GM12878 (cell line): ENCODE measurements around the gene ZNF502. TPM values are rescaled to one million over a fixed set of nuclear protein-coding genes. Genes with fewer than 3 reads are reported as not detected.

Source experiments
- BMI1 ChIP-seq: fragments of 450-650 bp; IDR thresholded peaks from 2 replicates; pipeline ENCODE4 v1.6.1; 2016; ENCODE audit warnings: mild to moderate bottlenecking, moderate library complexity, borderline replicate concordance
- BRCA1 ChIP-seq: IDR thresholded peaks from 2 replicates; pipeline ENCODE4 v1.6.1; 2011; ENCODE audit warnings: low read depth, low read length, improper control_type of control experiment
- CBX3 ChIP-seq: fragments of 200-600 bp; sonication (generic); IDR thresholded peaks from 2 replicates; pipeline ENCODE4 v1.6.1; 2016; ENCODE audit warnings: low read depth, borderline replicate concordance
- CHD1 ChIP-seq: IDR thresholded peaks from 2 replicates; pipeline ENCODE4 v1.6.1; 2012; ENCODE audit warnings: low read depth, low read length, improper control_type of control experiment
- CREB1 ChIP-seq: IDR thresholded peaks from 2 replicates; pipeline ENCODE4 v1.6.1; 2012; ENCODE audit warnings: low read depth, mild to moderate bottlenecking, inconsistent platforms
- EP300 ChIP-seq, 2 experiments: fragments of 150-350 bp in 1 of 2; IDR thresholded peaks; 2 replicates each; pipeline ENCODE4 v1.6.1; 2011 to 2012; ENCODE audit warnings: low read depth in 2 of 2, low read length in 2 of 2, borderline replicate concordance in 1 of 2, improper control_type of control experiment in 1 of 2, inconsistent platforms in 1 of 2; ENCODE audit not compliant: control insufficient read depth in 1 of 2
- ESRRA ChIP-seq: IDR thresholded peaks from 2 replicates; pipeline ENCODE4 v1.6.1; 2012; ENCODE audit warnings: mild to moderate bottlenecking, low read length, improper control_type of control experiment
- HDAC6 ChIP-seq: fragments of 200-600 bp; sonication (generic); IDR thresholded peaks from one replicate; pipeline ENCODE4 v1.8.0; 2017; ENCODE audit warnings: antibody characterized with exemption; ENCODE audit not compliant: unreplicated experiment
- IKZF1 ChIP-seq: fragments of 450-650 bp; conservative IDR thresholded peaks from 2 replicates; pipeline ENCODE4 v1.6.1; 2017; ENCODE audit warnings: antibody characterized with exemption, mild to moderate bottlenecking
- MEF2A ChIP-seq: IDR thresholded peaks from 2 replicates; pipeline ENCODE4 v1.6.1; 2011; ENCODE audit warnings: low read depth, mild to moderate bottlenecking, low read length, moderate library complexity; ENCODE audit not compliant: insufficient read depth
- MTA3 ChIP-seq: IDR thresholded peaks from 2 replicates; pipeline ENCODE4 v1.6.1; 2012; ENCODE audit warnings: low read length, inconsistent platforms, borderline replicate concordance
- MYB ChIP-seq: fragments of 150-350 bp; IDR thresholded peaks from 2 replicates; pipeline ENCODE4 v1.6.1; 2014; ENCODE audit warnings: mild to moderate bottlenecking, low read depth, low read length, borderline replicate concordance
- NFXL1 ChIP-seq: fragments of 450-650 bp; IDR thresholded peaks from 2 replicates; pipeline ENCODE4 v1.6.1; 2017; ENCODE audit warnings: antibody characterized with exemption, mild to moderate bottlenecking, borderline replicate concordance
- NR2F1 ChIP-seq: fragments of 450-650 bp; conservative IDR thresholded peaks from 2 replicates; pipeline ENCODE4 v1.6.1; 2017; ENCODE audit warnings: mild to moderate bottlenecking
- RCOR1 ChIP-seq: conservative IDR thresholded peaks from 2 replicates; pipeline ENCODE4 v1.6.1; 2012; ENCODE audit warnings: low read depth, low read length, improper control_type of control experiment
- SMAD1 ChIP-seq: fragments of 450-650 bp; IDR thresholded peaks from 2 replicates; pipeline ENCODE4 v1.6.1; 2018; ENCODE audit warnings: mild to moderate bottlenecking, low read depth; ENCODE audit not compliant: partially characterized antibody
- SMARCA5 ChIP-seq: fragments of 450-650 bp; IDR thresholded peaks from 2 replicates; pipeline ENCODE4 v1.6.1; 2017; ENCODE audit warnings: mild to moderate bottlenecking
- SPI1 ChIP-seq: IDR thresholded peaks from 2 replicates; pipeline ENCODE4 v1.6.1; 2011; ENCODE audit warnings: low read depth, mild to moderate bottlenecking, low read length, moderate library complexity, borderline replicate concordance; ENCODE audit not compliant: insufficient read depth
- SUPT20H ChIP-seq: IDR thresholded peaks from 2 replicates; pipeline ENCODE4 v1.6.1; 2011; ENCODE audit warnings: low read depth, mild to moderate bottlenecking, low read length, moderate library complexity, borderline replicate concordance; ENCODE audit not compliant: control insufficient read depth
- WRNIP1 ChIP-seq: IDR thresholded peaks from 2 replicates; pipeline ENCODE4 v1.6.1; 2011; ENCODE audit warnings: low read depth, low read length, improper control_type of control experiment, borderline replicate concordance
- ZNF207 ChIP-seq: fragments of 450-650 bp; IDR thresholded peaks from 2 replicates; pipeline ENCODE4 v1.6.1; 2014; ENCODE audit warnings: antibody characterized with exemption, mild to moderate bottlenecking, borderline replicate concordance
- ZNF274 ChIP-seq: IDR thresholded peaks from one replicate; pipeline ENCODE4 v1.8.0; 2011; ENCODE audit not compliant: insufficient read length, insufficient read depth
- ZZZ3 ChIP-seq: IDR thresholded peaks from 2 replicates; pipeline ENCODE4 v1.6.1; 2011; ENCODE audit warnings: low read depth; ENCODE audit not compliant: control insufficient read depth, insufficient read length
- polyA plus RNA-seq, 11 experiments: library from polyadenylated mRNA; depleted of rRNA in 4 of 11; unstranded in 6 of 11; stranded (reverse) in 5 of 11; fragments of >200 nt; fragmentation: Nextera tagmentation in 4 of 11; fragmentation: Illumina TruSeq in 1 of 11; extraction: Ambion mirVana in 4 of 11; extraction: Trizol in 1 of 11; gene quantifications; 1 replicate in 1 of 11; 2 replicates in 10 of 11; pipeline versions ENCODE4 v1.2.1 to v1.2.3, GENCODE V29; 2011 to 2016; ENCODE audit warnings: inconsistent platforms in 2 of 11, missing spikeins in 2 of 11, low read depth in 1 of 11
- total RNA-seq, 4 experiments: library from RNA; depleted of rRNA in 3 of 4; stranded (reverse); fragments of >200 nt in 3 of 4; fragmentation: Illumina TruSeq in 1 of 4; extraction: Trizol in 1 of 4; gene quantifications; 2 replicates each; pipeline versions ENCODE4 v1.2.1 to v1.2.3, GENCODE V29; 2013 to 2021
- TF ChIP-seq, protein P1 (sequence below): fragments of 450-650 bp; IDR thresholded peaks from 2 replicates; pipeline ENCODE4 v1.6.1; 2018; ENCODE audit warnings: mild to moderate bottlenecking, low read depth, moderate library complexity; ENCODE audit not compliant: partially characterized antibody
- TF ChIP-seq, protein P2 (sequence below): fragments of 450-650 bp; IDR thresholded peaks from 2 replicates; pipeline ENCODE4 v1.6.1; 2016; ENCODE audit warnings: mild to moderate bottlenecking

The ZNF502 gene
- total and polyA plus RNA-seq, 10 of the 15 experiments (the other 5 are each of a cell fraction or from before 2014, with no cell fraction given): 0.39 to 1.7 (median 1.1) TPM

DNA sequence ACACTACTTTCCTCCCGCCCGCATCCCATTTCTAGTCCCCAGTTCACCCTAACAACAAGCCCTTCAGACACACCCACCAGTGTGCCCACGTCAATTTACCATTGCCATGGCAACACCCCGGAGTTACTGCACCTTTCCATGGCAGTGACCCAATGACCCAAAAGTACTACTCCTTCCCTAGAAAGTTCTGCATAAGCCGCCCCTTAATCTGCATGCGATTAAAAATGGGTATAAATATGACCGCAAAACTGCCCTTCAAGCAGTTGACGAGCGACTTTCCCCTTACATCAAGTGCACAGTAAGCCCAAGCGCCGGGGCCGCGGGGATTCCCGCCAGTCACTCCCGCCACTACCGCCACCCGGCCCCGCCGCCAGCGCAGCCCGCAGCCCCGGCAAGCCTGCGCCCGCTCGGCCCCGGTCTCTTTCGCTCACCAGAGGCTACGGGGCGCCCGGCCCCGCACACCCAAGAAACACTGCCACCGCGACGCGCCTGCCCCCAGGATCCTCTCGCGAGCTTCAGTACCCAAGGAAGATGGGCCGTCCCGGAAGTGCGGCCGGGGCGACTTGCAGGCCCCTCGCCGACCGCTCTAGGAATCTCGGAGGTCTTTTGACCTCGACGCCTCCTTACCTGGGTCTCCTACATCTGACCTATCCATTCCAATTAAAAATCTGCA is 27.2 kb upstream of the ZNF502 start (continued):
- TF ChIP-seq, protein P1, sequence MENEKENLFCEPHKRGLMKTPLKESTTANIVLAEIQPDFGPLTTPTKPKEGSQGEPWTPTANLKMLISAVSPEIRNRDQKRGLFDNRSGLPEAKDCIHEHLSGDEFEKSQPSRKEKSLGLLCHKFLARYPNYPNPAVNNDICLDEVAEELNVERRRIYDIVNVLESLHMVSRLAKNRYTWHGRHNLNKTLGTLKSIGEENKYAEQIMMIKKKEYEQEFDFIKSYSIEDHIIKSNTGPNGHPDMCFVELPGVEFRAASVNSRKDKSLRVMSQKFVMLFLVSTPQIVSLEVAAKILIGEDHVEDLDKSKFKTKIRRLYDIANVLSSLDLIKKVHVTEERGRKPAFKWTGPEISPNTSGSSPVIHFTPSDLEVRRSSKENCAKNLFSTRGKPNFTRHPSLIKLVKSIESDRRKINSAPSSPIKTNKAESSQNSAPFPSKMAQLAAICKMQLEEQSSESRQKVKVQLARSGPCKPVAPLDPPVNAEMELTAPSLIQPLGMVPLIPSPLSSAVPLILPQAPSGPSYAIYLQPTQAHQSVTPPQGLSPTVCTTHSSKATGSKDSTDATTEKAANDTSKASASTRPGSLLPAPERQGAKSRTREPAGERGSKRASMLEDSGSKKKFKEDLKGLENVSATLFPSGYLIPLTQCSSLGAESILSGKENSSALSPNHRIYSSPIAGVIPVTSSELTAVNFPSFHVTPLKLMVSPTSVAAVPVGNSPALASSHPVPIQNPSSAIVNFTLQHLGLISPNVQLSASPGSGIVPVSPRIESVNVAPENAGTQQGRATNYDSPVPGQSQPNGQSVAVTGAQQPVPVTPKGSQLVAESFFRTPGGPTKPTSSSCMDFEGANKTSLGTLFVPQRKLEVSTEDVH: peak; percentile 52
- TF ChIP-seq NR2F1 (peak; percentile 70), HDAC6 (no peak), MYB (no peak), EP300 (IDR thresholded peaks at IDR 0.05; ENCODE audit: borderline replicate concordance in 1 of 2, control insufficient read depth in 1 of 2, low read depth in 2 of 2, low read length in 2 of 2) (no peak), RCOR1 (no peak), BRCA1 (peak; percentile 60; the same call in 1 of the 2 replicates), NFXL1 (no peak), IKZF1 (peak; percentile 71), SUPT20H (no peak), BMI1 (peak; percentile 94), ZZZ3 (no peak), CREB1 (peak; percentile 55; the same call in 1 of the 2 replicates), CHD1 (no peak), ESRRA (no peak), MTA3 (no peak), ZNF207 (peak; percentile 86; the same call in 1 of the 2 replicates), CBX3 (no peak), ZNF274 (no peak), SMARCA5 (no peak), SPI1 (no peak), SMAD1 (no peak), WRNIP1 (no peak), MEF2A (no peak)
- TF ChIP-seq, protein P2, sequence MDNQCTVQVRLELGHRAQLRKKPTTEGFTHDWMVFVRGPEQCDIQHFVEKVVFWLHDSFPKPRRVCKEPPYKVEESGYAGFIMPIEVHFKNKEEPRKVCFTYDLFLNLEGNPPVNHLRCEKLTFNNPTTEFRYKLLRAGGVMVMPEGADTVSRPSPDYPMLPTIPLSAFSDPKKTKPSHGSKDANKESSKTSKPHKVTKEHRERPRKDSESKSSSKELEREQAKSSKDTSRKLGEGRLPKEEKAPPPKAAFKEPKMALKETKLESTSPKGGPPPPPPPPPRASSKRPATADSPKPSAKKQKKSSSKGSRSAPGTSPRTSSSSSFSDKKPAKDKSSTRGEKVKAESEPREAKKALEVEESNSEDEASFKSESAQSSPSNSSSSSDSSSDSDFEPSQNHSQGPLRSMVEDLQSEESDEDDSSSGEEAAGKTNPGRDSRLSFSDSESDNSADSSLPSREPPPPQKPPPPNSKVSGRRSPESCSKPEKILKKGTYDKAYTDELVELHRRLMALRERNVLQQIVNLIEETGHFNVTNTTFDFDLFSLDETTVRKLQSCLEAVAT: no peak
